ENCODE results near the gene PRKAR1B. TPM values are rescaled to one million over a fixed set of nuclear protein-coding genes. Genes with fewer than 3 reads are reported as not detected.
"Not testable (repeated sequence)": the region's sequence is repeated elsewhere in the genome, so short reads cannot be mapped to it uniquely, and the experiment has no call there.

The PRKAR1B gene
- total RNA-seq, 1 donor from 2014 or later, result 14.0 TPM

- FAIRE-seq (no peak), DNase-seq (ENCODE audit: low read depth) (peak; percentile 80)
- H3K4me3 ChIP-seq (ENCODE audit: low read depth, low read length), result no peak overlapping the region
- H3K27me3 ChIP-seq (ENCODE audit: control insufficient read depth, insufficient read depth, low read length), result no peaks in the 10 kb centered on the region
- H3K36me3 ChIP-seq (ENCODE audit: control insufficient read depth, insufficient read depth, low read length), result no peaks in the 10 kb centered on the region
- no peak for TF ChIP-seq CTCF (IDR thresholded peaks at IDR 0.05; ENCODE audit: insufficient read depth, low read length, severe bottlenecking)
Measured at GRCh38 chr7:620056-620455, 107.0 kb downstream of the PRKAR1B start.

GRCh38 chr7:619368-619840, 107.7 kb downstream of the PRKAR1B start:
- Histone ChIP-seq H3K4me3 (ENCODE audit: low read depth, low read length) (no peak overlapping the region), H3K27me3 (ENCODE audit: control insufficient read depth, insufficient read depth, low read length) (no peaks in the 10 kb centered on the region), H3K36me3 (ENCODE audit: control insufficient read depth, insufficient read depth, low read length) (no peaks in the 10 kb centered on the region)
- DNase-seq (ENCODE audit: low read depth) (no peak), FAIRE-seq (no peak)
- no peak for TF ChIP-seq CTCF (IDR thresholded peaks at IDR 0.05; ENCODE audit: insufficient read depth, low read length, severe bottlenecking)

- TF ChIP-seq CTCF (IDR thresholded peaks at IDR 0.05; ENCODE audit: insufficient read depth, low read length, severe bottlenecking), result no peak
- Histone ChIP-seq H3K27me3 (ENCODE audit: control insufficient read depth, insufficient read depth, low read length) (no peaks in the 10 kb centered on the region), H3K4me3 (ENCODE audit: low read depth, low read length) (no peak overlapping the region), H3K36me3 (ENCODE audit: control insufficient read depth, insufficient read depth, low read length) (no peaks in the 10 kb centered on the region)
- DNase-seq (ENCODE audit: low read depth), result no peak
- FAIRE-seq, result no peak
Measured at GRCh38 chr7:618539-619367, 108.3 kb downstream of the PRKAR1B start.

DNA sequence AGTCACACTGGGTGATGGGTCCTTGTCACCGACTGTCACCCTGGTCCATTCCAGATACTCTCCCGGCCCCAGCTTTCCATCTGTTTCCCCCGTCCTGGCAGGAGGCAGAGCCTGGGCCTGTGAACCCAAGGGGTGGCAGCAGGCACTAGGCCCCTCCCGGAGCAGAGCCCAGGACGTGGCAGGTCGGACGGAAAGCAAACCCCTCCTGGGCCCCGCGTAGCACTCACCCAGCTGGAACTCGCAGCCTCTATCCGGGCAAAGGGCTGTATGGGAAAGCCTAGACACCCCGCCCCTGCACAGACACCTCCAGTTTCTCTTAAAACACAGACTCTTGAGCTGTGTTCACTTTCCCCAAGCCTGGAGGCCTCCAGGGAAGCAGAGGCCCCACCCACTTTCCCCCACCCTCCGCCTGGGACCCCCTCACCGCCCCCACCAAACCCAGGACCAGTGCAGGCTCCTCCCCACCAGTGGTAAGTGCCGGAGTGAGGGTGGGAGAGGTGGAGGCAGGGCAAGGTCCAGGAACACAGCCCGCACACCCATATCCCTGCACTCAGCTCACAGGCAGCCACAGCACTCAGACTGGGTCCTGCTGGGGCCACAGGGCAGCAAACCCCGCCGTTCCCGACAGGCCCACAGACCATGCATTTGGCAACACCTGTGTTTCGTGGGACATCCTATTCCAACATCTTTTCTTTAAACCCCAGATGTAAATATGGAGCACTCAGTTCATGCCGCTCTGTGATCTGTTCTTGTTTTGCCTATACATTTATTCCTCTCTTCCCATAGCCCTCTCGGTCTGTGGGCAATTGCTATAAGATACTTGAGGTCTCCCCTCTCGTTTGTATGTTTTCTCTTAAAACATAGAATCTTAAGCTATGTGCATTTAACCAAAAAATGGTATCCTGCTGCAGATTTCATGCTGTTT, 109.2 kb downstream of the PRKAR1B start:
- Histone ChIP-seq H3K27me3 (ENCODE audit: control insufficient read depth, insufficient read depth, low read length) (no peaks in the 10 kb centered on the region), H3K36me3 (ENCODE audit: control insufficient read depth, insufficient read depth, low read length) (no peaks in the 10 kb centered on the region), H3K4me3 (ENCODE audit: low read depth, low read length) (no peak overlapping the region)
- DNase-seq (ENCODE audit: low read depth) (no peak), FAIRE-seq (no peak)
- TF ChIP-seq CTCF (IDR thresholded peaks at IDR 0.05; ENCODE audit: insufficient read depth, low read length, severe bottlenecking), result no peak

DNA sequence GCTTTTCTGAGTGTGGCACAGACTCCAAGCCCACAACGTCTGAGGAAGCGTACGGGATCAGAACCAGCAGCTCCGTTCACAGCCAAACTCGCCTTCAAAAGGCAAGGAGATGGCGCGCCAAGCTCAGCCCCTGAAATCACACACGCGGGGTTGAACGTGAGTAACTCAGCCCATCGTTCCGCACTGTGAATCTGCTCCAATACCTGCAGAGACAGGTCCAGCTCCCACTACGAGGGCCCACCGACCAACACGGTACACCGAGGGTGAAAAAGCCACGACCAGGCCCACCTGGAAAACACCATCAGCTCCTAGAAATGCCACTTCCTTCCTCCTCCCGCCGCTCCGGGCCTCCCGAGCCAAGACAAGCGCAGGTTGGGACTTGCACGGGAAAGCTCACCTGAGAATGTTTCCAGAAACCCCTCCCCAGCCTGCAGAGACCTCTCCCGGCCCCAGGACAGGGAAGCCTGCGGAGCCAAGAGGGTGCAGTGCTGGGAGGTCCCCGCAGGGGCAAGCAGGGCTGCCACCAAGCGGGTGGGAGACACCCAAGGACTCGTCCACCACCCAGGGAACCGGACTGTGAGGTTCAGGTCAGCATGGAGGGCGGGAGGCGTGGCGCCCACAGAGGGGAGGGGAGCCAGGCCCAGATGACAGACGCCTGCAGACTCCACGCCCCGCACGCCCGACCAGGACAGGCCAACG, 113.5 kb downstream of the PRKAR1B start:
- H3K4me3 ChIP-seq (ENCODE audit: low read depth, low read length), result no peak overlapping the region
- no peak for TF ChIP-seq CTCF (IDR thresholded peaks at IDR 0.05; ENCODE audit: insufficient read depth, low read length, severe bottlenecking)
- H3K36me3 ChIP-seq (ENCODE audit: control insufficient read depth, insufficient read depth, low read length), result no peaks in the 10 kb centered on the region
- FAIRE-seq (no peak), DNase-seq (ENCODE audit: low read depth) (peak; percentile 65)
- H3K27me3 ChIP-seq (ENCODE audit: control insufficient read depth, insufficient read depth, low read length), result no peaks in the 10 kb centered on the region

DNA sequence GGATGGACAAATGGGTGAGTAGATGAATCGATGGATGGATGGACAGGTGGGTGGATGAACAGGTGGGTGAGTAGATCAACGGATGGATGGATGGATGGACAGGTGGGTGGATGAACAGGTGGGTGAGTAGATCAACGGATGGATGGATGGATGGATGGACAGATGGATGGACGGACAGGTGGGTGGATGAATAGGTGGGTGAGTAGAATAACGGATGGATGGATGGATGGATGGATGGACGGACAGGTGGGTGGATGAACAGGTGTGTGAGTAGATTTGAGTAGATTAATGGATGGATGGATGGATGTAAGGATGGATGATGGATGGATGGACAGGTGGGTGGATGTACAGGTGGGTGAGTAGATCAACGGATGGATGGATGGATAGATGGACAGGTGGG, 115.2 kb downstream of the PRKAR1B start:
- H3K36me3 ChIP-seq (ENCODE audit: control insufficient read depth, insufficient read depth, low read length); H3K27me3 ChIP-seq (ENCODE audit: control insufficient read depth, insufficient read depth, low read length); FAIRE-seq; DNase-seq (ENCODE audit: low read depth); H3K4me3 ChIP-seq (ENCODE audit: low read depth, low read length): not testable (repeated sequence)

Data from bronchial epithelial cell (primary cell).